PFSK-1 (cell line): ENCODE measurements around the gene ARHGAP6.

Experiments
- FOXP2 ChIP-seq: optimal IDR thresholded peaks from 2 replicates; pipeline ENCODE3; 2011; ENCODE audit warnings: borderline replicate concordance, control low read depth, inconsistent platforms; ENCODE audit not compliant: insufficient read depth; ENCODE audit errors: extremely low read length, extremely low read depth
- POLR2AphosphoS5 ChIP-seq: IDR thresholded peaks from 2 replicates; pipeline ENCODE4 v1.6.1; 2012; ENCODE audit warnings: low read depth, mild to moderate bottlenecking, control low read depth, low read length, moderate library complexity
- SIN3A ChIP-seq: IDR thresholded peaks from 2 replicates; pipeline ENCODE4 v1.6.1; 2012; ENCODE audit warnings: mild to moderate bottlenecking, low read length, moderate library complexity, borderline replicate concordance; ENCODE audit not compliant: insufficient read depth
- TAF1 ChIP-seq: IDR thresholded peaks from 2 replicates; pipeline ENCODE4 v1.6.1; 2012; ENCODE audit warnings: low read length, control low read depth, borderline replicate concordance; ENCODE audit not compliant: insufficient read depth
- TF ChIP-seq, protein P1 (sequence below), 2 experiments: IDR thresholded peaks; 2 replicates each; pipeline versions ENCODE4 v1.6.1 to v1.8.0; 2011 to 2012; ENCODE audit warnings: low read depth in 2 of 2, low read length in 2 of 2, control low read depth in 1 of 2, inconsistent platforms in 1 of 2, mild to moderate bottlenecking in 1 of 2, moderate library complexity in 1 of 2; ENCODE audit not compliant: insufficient read depth in 1 of 2

ARHGAP6 gene

DNA sequence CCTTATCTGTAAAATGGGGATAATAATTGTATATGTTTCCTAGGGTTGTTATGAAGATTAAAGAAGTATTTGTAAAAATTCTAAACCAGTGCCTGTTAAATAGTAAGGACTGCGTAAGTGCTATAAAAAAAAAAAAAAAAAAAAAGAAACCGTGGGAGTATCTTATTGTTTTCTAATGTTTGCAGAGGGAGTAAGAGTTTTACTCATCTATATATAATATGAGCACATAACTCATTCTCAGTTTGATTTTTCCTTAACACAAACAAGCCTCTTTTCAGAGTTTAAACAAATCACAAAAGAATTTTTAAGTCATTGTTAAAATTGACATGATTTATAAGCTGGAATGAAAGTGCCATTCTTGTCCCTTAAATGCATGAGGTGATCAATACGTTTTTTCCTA, 267.6 kb downstream of the ARHGAP6 start:
- TF ChIP-seq, protein P1, sequence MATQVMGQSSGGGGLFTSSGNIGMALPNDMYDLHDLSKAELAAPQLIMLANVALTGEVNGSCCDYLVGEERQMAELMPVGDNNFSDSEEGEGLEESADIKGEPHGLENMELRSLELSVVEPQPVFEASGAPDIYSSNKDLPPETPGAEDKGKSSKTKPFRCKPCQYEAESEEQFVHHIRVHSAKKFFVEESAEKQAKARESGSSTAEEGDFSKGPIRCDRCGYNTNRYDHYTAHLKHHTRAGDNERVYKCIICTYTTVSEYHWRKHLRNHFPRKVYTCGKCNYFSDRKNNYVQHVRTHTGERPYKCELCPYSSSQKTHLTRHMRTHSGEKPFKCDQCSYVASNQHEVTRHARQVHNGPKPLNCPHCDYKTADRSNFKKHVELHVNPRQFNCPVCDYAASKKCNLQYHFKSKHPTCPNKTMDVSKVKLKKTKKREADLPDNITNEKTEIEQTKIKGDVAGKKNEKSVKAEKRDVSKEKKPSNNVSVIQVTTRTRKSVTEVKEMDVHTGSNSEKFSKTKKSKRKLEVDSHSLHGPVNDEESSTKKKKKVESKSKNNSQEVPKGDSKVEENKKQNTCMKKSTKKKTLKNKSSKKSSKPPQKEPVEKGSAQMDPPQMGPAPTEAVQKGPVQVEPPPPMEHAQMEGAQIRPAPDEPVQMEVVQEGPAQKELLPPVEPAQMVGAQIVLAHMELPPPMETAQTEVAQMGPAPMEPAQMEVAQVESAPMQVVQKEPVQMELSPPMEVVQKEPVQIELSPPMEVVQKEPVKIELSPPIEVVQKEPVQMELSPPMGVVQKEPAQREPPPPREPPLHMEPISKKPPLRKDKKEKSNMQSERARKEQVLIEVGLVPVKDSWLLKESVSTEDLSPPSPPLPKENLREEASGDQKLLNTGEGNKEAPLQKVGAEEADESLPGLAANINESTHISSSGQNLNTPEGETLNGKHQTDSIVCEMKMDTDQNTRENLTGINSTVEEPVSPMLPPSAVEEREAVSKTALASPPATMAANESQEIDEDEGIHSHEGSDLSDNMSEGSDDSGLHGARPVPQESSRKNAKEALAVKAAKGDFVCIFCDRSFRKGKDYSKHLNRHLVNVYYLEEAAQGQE (IDR thresholded peaks at IDR 0.05; ENCODE audit: insufficient read depth in 1 of 2, low read depth in 2 of 2, low read length in 2 of 2), result no peak
- TF ChIP-seq TAF1, result no peak
- TF ChIP-seq FOXP2, result no peak
- TF ChIP-seq POLR2AphosphoS5, result no peak
- no peak for TF ChIP-seq SIN3A

DNA sequence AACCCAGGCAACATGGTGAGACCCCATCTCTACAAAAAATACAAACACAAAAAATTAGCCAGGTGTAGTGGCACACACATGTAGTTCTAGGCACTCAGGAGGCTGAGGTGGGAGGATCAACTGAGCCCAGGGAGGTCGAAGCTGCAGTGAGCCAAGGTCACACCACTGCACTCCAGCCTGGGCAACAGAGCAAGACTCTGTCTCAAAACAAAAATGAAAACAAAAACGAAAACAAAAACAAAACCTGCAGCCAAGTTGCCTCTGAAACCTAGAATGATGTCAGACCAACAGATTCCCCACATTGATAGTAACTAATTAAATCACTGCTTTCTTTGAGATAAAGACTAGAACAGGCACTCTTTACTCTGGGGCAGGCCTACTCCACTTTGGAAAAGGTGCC, 268.0 kb downstream of the ARHGAP6 start:
- no peak for TF ChIP-seq FOXP2
- TF ChIP-seq, protein P1 (IDR thresholded peaks at IDR 0.05; ENCODE audit: insufficient read depth in 1 of 2, low read depth in 2 of 2, low read length in 2 of 2), result no peak
- TF ChIP-seq SIN3A, result no peak
- no peak for TF ChIP-seq POLR2AphosphoS5
- no peak for TF ChIP-seq TAF1

DNA sequence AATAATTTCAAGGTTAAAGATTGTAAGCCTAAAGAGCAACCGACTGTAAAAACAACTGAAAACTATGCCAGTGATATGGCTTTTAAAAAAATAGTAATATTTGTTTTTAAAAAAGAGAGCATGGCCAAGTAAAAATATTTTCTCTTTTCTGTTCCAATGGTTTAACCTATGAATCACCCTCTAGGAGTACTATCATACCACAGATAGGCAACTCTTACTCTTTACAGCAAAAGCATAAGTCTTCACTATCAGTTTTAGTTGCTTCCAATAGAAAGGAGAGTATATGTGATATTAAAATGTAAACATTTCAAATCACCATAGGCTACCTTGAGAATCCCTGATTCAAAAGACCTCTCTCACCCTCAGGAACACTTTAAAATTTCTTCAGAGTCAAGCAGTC, 269.9 kb downstream of the ARHGAP6 start:
- TF ChIP-seq, protein P1 (IDR thresholded peaks at IDR 0.05; ENCODE audit: insufficient read depth in 1 of 2, low read depth in 2 of 2, low read length in 2 of 2), result no peak
- no peak for TF ChIP-seq SIN3A

DNA sequence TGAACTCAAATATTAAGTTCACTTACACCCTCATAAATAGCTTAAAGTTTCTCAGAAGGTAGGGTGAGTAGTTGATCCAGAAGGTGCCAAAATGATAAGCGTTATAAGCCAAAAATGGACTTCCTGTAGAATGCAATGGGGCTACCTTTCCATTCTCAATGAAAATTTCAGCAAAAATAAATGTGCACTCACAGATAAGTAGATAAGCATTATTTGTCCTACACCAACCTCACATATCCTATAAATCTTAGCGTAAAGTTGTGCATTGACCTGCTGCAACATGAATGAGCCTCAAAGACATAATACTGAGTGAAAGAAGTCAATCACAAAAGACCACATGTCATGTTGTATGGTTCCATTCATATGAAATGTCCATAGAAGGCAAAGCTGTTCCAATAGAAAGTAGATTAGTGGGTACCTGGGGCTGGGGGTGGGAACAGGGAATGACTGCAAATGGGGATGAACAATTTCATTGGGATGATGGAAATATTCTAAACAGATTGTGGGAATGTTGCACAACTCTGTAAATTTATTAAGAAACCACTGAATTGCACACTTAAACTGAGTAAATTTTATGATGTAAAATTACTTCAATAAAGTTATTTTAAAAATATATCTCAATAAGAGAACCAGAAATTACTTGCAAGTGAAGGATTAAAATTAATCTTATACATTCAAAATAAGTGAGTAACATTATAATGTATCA, 271.6 kb downstream of the ARHGAP6 start:
- TF ChIP-seq, protein P1 (IDR thresholded peaks at IDR 0.05; ENCODE audit: insufficient read depth in 1 of 2, low read depth in 2 of 2, low read length in 2 of 2), result no peak
- TF ChIP-seq POLR2AphosphoS5, result no peak
- TF ChIP-seq FOXP2, result no peak
- no peak for TF ChIP-seq SIN3A
- TF ChIP-seq TAF1, result no peak

DNA sequence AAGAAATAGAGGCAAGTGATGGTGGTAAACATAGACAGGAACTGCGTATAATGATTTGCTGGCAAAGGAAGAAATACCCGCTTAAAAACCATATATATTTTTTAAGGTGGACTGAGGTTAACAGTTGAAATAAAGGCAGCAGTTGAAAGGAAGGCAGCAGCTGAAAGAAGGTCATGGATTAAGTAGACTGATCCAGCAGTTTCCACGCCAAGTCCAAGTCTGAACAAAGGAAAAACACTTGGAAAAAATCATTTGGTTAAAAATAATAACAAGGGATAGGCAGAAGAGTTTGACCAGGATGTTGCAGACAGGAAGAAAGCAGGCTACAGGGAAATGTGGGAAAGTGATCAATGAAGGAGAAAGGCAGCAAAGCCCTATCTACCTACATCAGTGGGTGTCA, 278.9 kb downstream of the ARHGAP6 start:
- TF ChIP-seq, protein P1 (IDR thresholded peaks at IDR 0.05; ENCODE audit: insufficient read depth in 1 of 2, low read depth in 2 of 2, low read length in 2 of 2), result no peak
- TF ChIP-seq SIN3A, result no peak
- no peak for TF ChIP-seq POLR2AphosphoS5
- no peak for TF ChIP-seq FOXP2
- TF ChIP-seq TAF1, result no peak
